ENCODE measurements around the gene PKP2. TPM values are rescaled to one million over a fixed set of nuclear protein-coding genes. Genes with fewer than 3 reads are reported as not detected.

PKP2 gene
- total and polyA plus RNA-seq, 2 of the 13 experiments (the other 11 are each of a cell fraction or from before 2014, with no cell fraction given): 15.1 to 25.3 TPM

- no TSS peak for BruUV-seq (replicated peaks)
- in situ Hi-C loops (cut with HindIII; ENCODE audit: extremely low pct_ligation_motif_present, low pct_unique_long_range_greater_than_20kb) (no loop called here), intact Hi-C loops (cut with micrococcal nuclease; ENCODE audit: unreplicated experiment) (no loop called here)
- H3K36me3 ChIP-seq (replicated peaks in 1 of 2; ENCODE audit: control insufficient read depth in 1 of 2, insufficient read depth in 2 of 2, low read length in 2 of 2): peaks cover 15 to 47% of the 10 kb centered on the region in 2 experiments; a peak in 4 of 5 replicates
- WGBS (ENCODE audit: low lambda C conversion rate): 68% methylated on average over 4 of the region's 4 CpGs
- FAIRE-seq (no peak), ATAC-seq (peak; percentile 38; the same call in 1 of the 3 replicates), DNase-seq (ENCODE audit: low spot score) (peak; percentile 15)
- H3K9me3 ChIP-seq (ENCODE audit: low read length): no peaks in the 10 kb centered on the region
- POLR2A ChIA-PET: no interaction called here
- TF ChIP-seq MIER3 (CRISPR knock-in tag; IDR thresholded peaks at IDR 0.05; ENCODE audit: borderline replicate concordance) (no peak), ZNF446 (CRISPR knock-in tag; IDR thresholded peaks at IDR 0.05) (no peak), ZNF616 (CRISPR knock-in tag; IDR thresholded peaks at IDR 0.05; ENCODE audit: low read depth) (no peak), SALL2 (CRISPR knock-in tag; IDR thresholded peaks at IDR 0.05) (no peak), ZNF562 (CRISPR knock-in tag; IDR thresholded peaks at IDR 0.05; ENCODE audit: borderline replicate concordance) (no peak), SMAD1 (CRISPR knock-in tag; IDR thresholded peaks at IDR 0.05; ENCODE audit: borderline replicate concordance, low read depth) (no peak), ZMAT5 (CRISPR knock-in tag; IDR thresholded peaks at IDR 0.05; ENCODE audit: borderline replicate concordance, low read depth) (no peak), HMGXB4 (CRISPR knock-in tag; IDR thresholded peaks at IDR 0.05; ENCODE audit: borderline replicate concordance in 1 of 2, low read depth in 1 of 2) (no peak), ZNF460 (CRISPR knock-in tag; IDR thresholded peaks at IDR 0.05; ENCODE audit: borderline replicate concordance) (no peak), ZNF343 (CRISPR knock-in tag; IDR thresholded peaks at IDR 0.05) (no peak), MXD3 (CRISPR knock-in tag; IDR thresholded peaks at IDR 0.05) (no peak), STAG1 (CRISPR knock-in tag; IDR thresholded peaks at IDR 0.05) (no peak), POLR2A (IDR thresholded peaks at IDR 0.05; ENCODE audit: insufficient read depth in 1 of 2, low read depth in 2 of 2, low read length in 2 of 2) (no peak), ZNF670 (CRISPR knock-in tag; IDR thresholded peaks at IDR 0.05; ENCODE audit: borderline replicate concordance) (no peak)
- no peak overlapping the region for H3K27ac ChIP-seq (ENCODE audit: extremely low read length, insufficient read depth, low read length)
- H3K4me1 ChIP-seq (ENCODE audit: insufficient read depth, low read length): peaks cover 10% of the 10 kb centered on the region
- H3K4me3 ChIP-seq (replicated peaks in 1 of 3; ENCODE audit: insufficient read depth in 1 of 3, low read depth in 2 of 3, low read length in 3 of 3): no peak overlapping the region
- H4K20me1 ChIP-seq (ENCODE audit: insufficient read depth, low read length): no peaks in the 10 kb centered on the region
- H3K4me2 ChIP-seq (ENCODE audit: low read depth, low read length): no peak overlapping the region
- H3K79me2 ChIP-seq (ENCODE audit: insufficient read depth, low read length): no peaks in the 10 kb centered on the region
- no peak overlapping the region for H2AFZ ChIP-seq (ENCODE audit: low read length)
- no peaks in the 10 kb centered on the region for H3K27me3 ChIP-seq (ENCODE audit: control insufficient read depth in 1 of 2, insufficient read depth in 2 of 2, low read length in 2 of 2)
- CTCF ChIA-PET (ENCODE audit: low intra/inter-chr PET ratio, low total read pairs): no interaction called here
- H3K9ac ChIP-seq (ENCODE audit: insufficient read depth, low read depth, low read length): no peak overlapping the region
Measured at GRCh38 chr12:32839828-32840227, 56.7 kb downstream of the PKP2 start.
